Stimulated activated CD8-positive, alpha-beta memory T cell treated with anti-CD3 and anti-CD28 coated beads, Interleukin-2, amount 100 ng/mL, for 1 hour (primary cell): ENCODE results near the gene RPL6.

Experiments
- DNase-seq, 2 donors: peaks; one replicate each; pipeline ENCODE4 v3.0.0-alpha.2; 2020; ENCODE audit warnings: low read depth in 2 of 2

Gene RPL6

GRCh38 chr12:112380663-112381405 is 28.6 kb downstream of the RPL6 start:
- DNase-seq: no peak

GRCh38 chr12:112375105-112375504 is 34.3 kb downstream of the RPL6 start:
- DNase-seq: no peak

GRCh38 chr12:112374166-112374740 is 35.2 kb downstream of the RPL6 start:
- DNase-seq: no peak

GRCh38 chr12:112370868-112371510 is 38.4 kb downstream of the RPL6 start:
- no peak for DNase-seq

GRCh38 chr12:112370199-112370598 is 39.2 kb downstream of the RPL6 start:
- DNase-seq: no peak

- DNase-seq: no peak
Measured at GRCh38 chr12:112368856-112369255, 40.5 kb downstream of the RPL6 start.

- DNase-seq: no peak
Measured at GRCh38 chr12:112367965-112368364, 41.4 kb downstream of the RPL6 start.

GRCh38 chr12:112362310-112362709 is 47.1 kb downstream of the RPL6 start:
- no peak for DNase-seq

GRCh38 chr12:112361271-112361670 is 48.1 kb downstream of the RPL6 start:
- DNase-seq: no peak

- DNase-seq: no peak
Measured at GRCh38 chr12:112359290-112359689, 50.1 kb downstream of the RPL6 start.

- DNase-seq: no peak
Measured at GRCh38 chr12:112357214-112357613, 52.2 kb downstream of the RPL6 start.
